Spinal cord (tissue), 10 donors: Measurements from ENCODE around the gene SMG5. TPM values are rescaled to one million over a fixed set of nuclear protein-coding genes. Genes with fewer than 3 reads are reported as not detected.
"Not testable (repeated sequence)": the region's sequence is repeated elsewhere in the genome, so short reads cannot be mapped to it uniquely, and the experiment has no call there.

ENCODE experiments used
- DNase-seq, 6 donors: peaks; one replicate each; pipeline versions ENCODE4 v3.0.0 to v3.0.0-alpha.2; 2013 to 2015; ENCODE audit warnings: low spot score in 6 of 6, low read depth in 4 of 6
- H3K27ac ChIP-seq: one replicate; pipeline ENCODE4 v1.5.1; 2013; ENCODE audit warnings: low read depth, low read length, control low read depth
- H3K27me3 ChIP-seq: one replicate; pipeline ENCODE4 v1.6.1; 2013; ENCODE audit warnings: low read length; ENCODE audit not compliant: control insufficient read depth, insufficient read depth
- H3K36me3 ChIP-seq: one replicate; pipeline ENCODE4 v1.6.1; 2013; ENCODE audit warnings: low read length; ENCODE audit not compliant: control insufficient read depth, insufficient read depth
- H3K4me1 ChIP-seq: one replicate; pipeline ENCODE4 v1.6.1; 2013; ENCODE audit warnings: low read length; ENCODE audit not compliant: control insufficient read depth, insufficient read depth
- H3K4me3 ChIP-seq: one replicate; pipeline ENCODE4 v1.5.1; 2013; ENCODE audit warnings: low read depth, low read length, control low read depth
- H3K9me3 ChIP-seq: one replicate; pipeline ENCODE4 v1.6.1; 2013; ENCODE audit warnings: low read length; ENCODE audit not compliant: control insufficient read depth, insufficient read depth
- WGBS: methylation state at CpG from one replicate; pipeline ENCODE4 v1.1.5; 2013; ENCODE audit warnings: missing lambda C conversion rate; ENCODE audit not compliant: insufficient coverage; 5-methylcytosine and 5-hydroxymethylcytosine counted together
- long read RNA-seq, 4 donors: transcript quantifications; one replicate each; lab custom pipeline, GENCODE V29; 2026
- polyA plus RNA-seq, 2 donors: library from polyadenylated mRNA; unstranded; fragments of 120-200 nt; gene quantifications; one replicate each; pipeline ENCODE4 v1.2.1, GENCODE V29; 2013; ENCODE audit not compliant: insufficient read length in 2 of 2
- total RNA-seq, 2 donors: library from RNA; depleted of rRNA in 1 of 2; stranded (reverse); fragments of 120-200 nt in 1 of 2; fragments of >200 nt in 1 of 2; gene quantifications; one replicate each; pipeline versions ENCODE4 v1.2.3 to v1.2.4, GENCODE V29; 2013 to 2014
- donor health status: healthy.

SMG5 gene
- total RNA-seq (10 to 100 TPM; 37.2 to 50.9 TPM), polyA plus RNA-seq (10 to 100 TPM; 71.5 to 79.8 TPM)
- long read RNA-seq, donor 1, full-length matches to known transcripts: 8 of 8 reads
- long read RNA-seq, donor 1, partial matches to known transcripts: 0 of 8 reads
- long read RNA-seq, donor 1, other reads (novel, unspliced or antisense): 0 of 8 reads
- long read RNA-seq, donor 2, full-length matches to known transcripts: 2 of 2 reads
- long read RNA-seq, donor 2, partial matches to known transcripts: 0 of 2 reads
- long read RNA-seq, donor 2, other reads (novel, unspliced or antisense): 0 of 2 reads
- long read RNA-seq, donor 3: 0 reads
- long read RNA-seq, donor 4, full-length matches to known transcripts: 7 of 7 reads
- long read RNA-seq, donor 4, partial matches to known transcripts: 0 of 7 reads
- long read RNA-seq, donor 4, other reads (novel, unspliced or antisense): 0 of 7 reads

- under 1% methylated on average over 40 of the region's 50 CpGs for WGBS
- H3K4me3 ChIP-seq: peak within 1 kb of the TSS; percentile 90
- H3K27me3 ChIP-seq: no peaks in the 10 kb centered on the region
- H3K27ac ChIP-seq: peak within 1 kb of the TSS; percentile 85
- peaks cover 14% of the 10 kb centered on the region for H3K4me1 ChIP-seq
- H3K9me3 ChIP-seq: no peaks in the 10 kb centered on the region
- peaks cover 23% of the 10 kb centered on the region for H3K36me3 ChIP-seq
- peak; percentile 95 to 100 (median 98) for DNase-seq
Observed at GRCh38 chr1:156282479-156283222, at the start of gene SMG5. Gene SMG5, minus strand, starts transcription at chr1:156282825. Its CDS starts 145 bp downstream, at chr1:156282680.

GRCh38 chr1:156323179-156323578, 40.6 kb upstream of the SMG5 start:
- not testable (repeated sequence) for DNase-seq
- H3K36me3 ChIP-seq: peaks cover 77% of the 10 kb centered on the region

GRCh38 chr1:156320560-156320959, 37.9 kb upstream of the SMG5 start:
- WGBS: 88% methylated on average over 1 of the region's 3 CpGs
- no peak for DNase-seq
- no peak overlapping the region for H3K27ac ChIP-seq
- H3K9me3 ChIP-seq: no peaks in the 10 kb centered on the region
- H3K4me3 ChIP-seq: no peak overlapping the region
- no peaks in the 10 kb centered on the region for H3K27me3 ChIP-seq
- H3K4me1 ChIP-seq: no peaks in the 10 kb centered on the region
- peaks cover 78% of the 10 kb centered on the region for H3K36me3 ChIP-seq

More at GRCh38 chr1:156323179-156323578, 40.6 kb upstream of the SMG5 start:
- not testable (repeated sequence) for H3K27ac ChIP-seq, H3K4me1 ChIP-seq, H3K9me3 ChIP-seq, H3K27me3 ChIP-seq, H3K4me3 ChIP-seq
- WGBS: 100% methylated on average over 2 of the region's 9 CpGs

- DNase-seq: peak in 2 of 6 donors; percentile 47 to 69
- WGBS: no CpG with 5 or more reads among the region's 1 CpG
- peaks cover 79% of the 10 kb centered on the region for H3K36me3 ChIP-seq
Observed at GRCh38 chr1:156319664-156320063, 37.0 kb upstream of the SMG5 start.

GRCh38 chr1:156316909-156317308, 34.3 kb upstream of the SMG5 start:
- DNase-seq: no peak
- H3K27ac ChIP-seq: no peak overlapping the region
- no peaks in the 10 kb centered on the region for H3K4me1 ChIP-seq
- no peaks in the 10 kb centered on the region for H3K27me3 ChIP-seq
- peaks cover 79% of the 10 kb centered on the region for H3K36me3 ChIP-seq
- H3K4me3 ChIP-seq: no peak overlapping the region
- no peaks in the 10 kb centered on the region for H3K9me3 ChIP-seq
- WGBS: 100% methylated on average over 3 of the region's 7 CpGs

More at GRCh38 chr1:156319664-156320063, 37.0 kb upstream of the SMG5 start:
- H3K27ac ChIP-seq: no peak overlapping the region
- H3K4me1 ChIP-seq: no peaks in the 10 kb centered on the region
- H3K9me3 ChIP-seq: no peaks in the 10 kb centered on the region
- no peak overlapping the region for H3K4me3 ChIP-seq
- H3K27me3 ChIP-seq: no peaks in the 10 kb centered on the region

- no peak for DNase-seq
- 99% methylated on average over 6 of the region's 6 CpGs for WGBS
- H3K27ac ChIP-seq: no peak overlapping the region
- H3K36me3 ChIP-seq: peaks cover 85% of the 10 kb centered on the region
- H3K9me3 ChIP-seq: no peaks in the 10 kb centered on the region
- no peaks in the 10 kb centered on the region for H3K27me3 ChIP-seq
- H3K4me3 ChIP-seq: no peak overlapping the region
- H3K4me1 ChIP-seq: no peaks in the 10 kb centered on the region
Observed at GRCh38 chr1:156310962-156311361, 28.3 kb upstream of the SMG5 start.

- Histone ChIP-seq H3K4me3 (no peak overlapping the region), H3K27ac (no peak overlapping the region), H3K9me3 (no peaks in the 10 kb centered on the region), H3K4me1 (no peaks in the 10 kb centered on the region), H3K36me3 (peaks cover 74% of the 10 kb centered on the region), H3K27me3 (no peaks in the 10 kb centered on the region)
- DNase-seq: no peak
Observed at GRCh38 chr1:156308078-156308477, 25.5 kb upstream of the SMG5 start.

GRCh38 chr1:156305215-156305614, 22.6 kb upstream of the SMG5 start:
- no CpG with 5 or more reads among the region's 2 CpGs for WGBS
- DNase-seq: no peak
- H3K27me3 ChIP-seq: no peaks in the 10 kb centered on the region
- H3K4me1 ChIP-seq: no peaks in the 10 kb centered on the region
- no peak overlapping the region for H3K27ac ChIP-seq
- H3K9me3 ChIP-seq: no peaks in the 10 kb centered on the region
- H3K36me3 ChIP-seq: peaks cover 54% of the 10 kb centered on the region
- H3K4me3 ChIP-seq: no peak overlapping the region

- Histone ChIP-seq H3K36me3 (peaks cover 41% of the 10 kb centered on the region), H3K4me3 (no peak overlapping the region), H3K27ac (no peak overlapping the region), H3K4me1 (no peaks in the 10 kb centered on the region), H3K9me3 (no peaks in the 10 kb centered on the region), H3K27me3 (no peaks in the 10 kb centered on the region)
- WGBS: no CpG with 5 or more reads among the region's 4 CpGs
- DNase-seq: no peak
Observed at GRCh38 chr1:156303241-156303640, 20.6 kb upstream of the SMG5 start.
